ENCODE results near the gene F2. TPM values are rescaled to one million over a fixed set of nuclear protein-coding genes. Genes with fewer than 3 reads are reported as not detected.

Gene F2
- total RNA-seq, 4 donors from 2014 or later, result not detected

- TF ChIP-seq CTCF (IDR thresholded peaks at IDR 0.05; ENCODE audit: low read depth), result no peak
These were observed 3.7 kb downstream of the F2 start for GRCh38 chr11:46722566-46723358.

- no peak for TF ChIP-seq CTCF (IDR thresholded peaks at IDR 0.05; ENCODE audit: low read depth)
These were observed 4.3 kb downstream of the F2 start for GRCh38 chr11:46723359-46723680.

GRCh38 chr11:46724088-46724487, 5.1 kb downstream of the F2 start:
- no peak for TF ChIP-seq CTCF (IDR thresholded peaks at IDR 0.05; ENCODE audit: low read depth)

- no peak for TF ChIP-seq CTCF (IDR thresholded peaks at IDR 0.05; ENCODE audit: low read depth)
These were observed 6.6 kb downstream of the F2 start for GRCh38 chr11:46725338-46726205.

GRCh38 chr11:46726206-46726862, 7.3 kb downstream of the F2 start:
- TF ChIP-seq CTCF (IDR thresholded peaks at IDR 0.05; ENCODE audit: low read depth), result no peak

DNA sequence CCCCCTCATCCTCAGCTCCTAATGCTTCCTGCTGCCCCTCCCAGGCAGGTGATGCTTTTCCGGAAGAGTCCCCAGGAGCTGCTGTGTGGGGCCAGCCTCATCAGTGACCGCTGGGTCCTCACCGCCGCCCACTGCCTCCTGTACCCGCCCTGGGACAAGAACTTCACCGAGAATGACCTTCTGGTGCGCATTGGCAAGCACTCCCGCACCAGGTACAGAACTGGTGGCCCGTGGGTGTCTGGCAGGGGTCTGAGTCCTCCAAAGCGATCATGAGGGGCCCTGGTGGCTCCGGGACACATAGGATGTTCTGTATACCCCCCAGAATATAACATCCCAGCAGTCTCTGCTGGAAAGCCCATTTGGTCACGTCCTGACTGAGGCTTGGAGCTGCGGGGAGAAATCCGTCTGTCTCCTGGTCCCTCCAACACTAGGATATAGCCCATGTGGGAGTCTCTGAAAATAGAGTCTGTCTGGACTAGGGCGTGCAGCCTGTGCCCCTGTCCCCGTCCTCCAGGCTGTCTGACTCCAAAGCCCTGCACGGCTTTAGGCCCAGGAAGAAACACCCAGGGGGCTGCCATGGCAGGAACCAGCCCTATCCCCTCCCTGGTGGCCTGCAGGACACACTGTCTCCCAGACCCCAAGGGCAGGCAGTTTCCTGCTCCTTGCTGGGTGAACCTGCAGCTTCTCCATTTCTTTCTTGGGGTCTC, 9.1 kb downstream of the F2 start:
- no peak for TF ChIP-seq CTCF (IDR thresholded peaks at IDR 0.05; ENCODE audit: low read depth)

All from subcutaneous adipose tissue (tissue), 4 donors.